ENCODE measurements around the gene SC5D.

Gene SC5D

GRCh38 chr11:121295246-121296029, 2.9 kb downstream of the SC5D start:
- DNase-seq = no peak

- no peak for DNase-seq
Measured at GRCh38 chr11:121297872-121298271, 5.3 kb downstream of the SC5D start.

GRCh38 chr11:121298774-121299173, 6.2 kb downstream of the SC5D start:
- no peak for DNase-seq

- DNase-seq = no peak
Measured at GRCh38 chr11:121299417-121299816, 6.8 kb downstream of the SC5D start.

GRCh38 chr11:121300313-121300971, 7.9 kb downstream of the SC5D start:
- DNase-seq = no peak

- no peak for DNase-seq
Measured at GRCh38 chr11:121300972-121301699, 8.6 kb downstream of the SC5D start.

GRCh38 chr11:121304759-121305158, 12.2 kb downstream of the SC5D start:
- DNase-seq = no peak

GRCh38 chr11:121308816-121309215, 16.2 kb downstream of the SC5D start:
- DNase-seq = no peak

GRCh38 chr11:121309688-121310087, 17.1 kb downstream of the SC5D start:
- DNase-seq = no peak

GRCh38 chr11:121310908-121311307, 18.3 kb downstream of the SC5D start:
- DNase-seq = no peak

GRCh38 chr11:121311373-121311772, 18.8 kb downstream of the SC5D start:
- DNase-seq = no peak

- DNase-seq = no peak
Measured at GRCh38 chr11:121312483-121312882, 19.9 kb downstream of the SC5D start.

- peak; percentile 14 for DNase-seq
Measured at GRCh38 chr11:121318848-121319834, 26.6 kb downstream of the SC5D start.

- peak; percentile 20 for DNase-seq
Measured at GRCh38 chr11:121321614-121322243, 29.2 kb downstream of the SC5D start.

GRCh38 chr11:121323046-121323607, 30.6 kb downstream of the SC5D start:
- no peak for DNase-seq

GRCh38 chr11:121326230-121326629, 33.7 kb downstream of the SC5D start:
- no peak for DNase-seq

- no peak for DNase-seq
Measured at GRCh38 chr11:121327553-121327952, 35.0 kb downstream of the SC5D start.

- no peak for DNase-seq
Measured at GRCh38 chr11:121328176-121328966, 35.8 kb downstream of the SC5D start.

GRCh38 chr11:121328967-121329679, 36.6 kb downstream of the SC5D start:
- DNase-seq = no peak

- no peak for DNase-seq
Measured at GRCh38 chr11:121329781-121330395, 37.3 kb downstream of the SC5D start.
